ENCODE measurements around the gene RABEPK. TPM values are rescaled to one million over a fixed set of nuclear protein-coding genes. Genes with fewer than 3 reads are reported as not detected.
A peak's percentile ranks its signal among the peaks of the same experiment; 100 is the strongest.

The RABEPK gene
- total RNA-seq, 1 donor from 2014 or later = 19.8 TPM

GRCh38 chr9:125241863-125242739, 41.8 kb downstream of the RABEPK start:
- no peak for DNase-seq (ENCODE audit: low read depth)
- TF ChIP-seq CTCF (IDR thresholded peaks at IDR 0.05; ENCODE audit: insufficient read depth, low read length, poor library complexity, severe bottlenecking) = no peak
- Histone ChIP-seq H3K36me3 (ENCODE audit: control insufficient read depth, insufficient read depth, low read length) (no peaks in the 10 kb centered on the region), H3K27me3 (ENCODE audit: control insufficient read depth, insufficient read depth, low read length) (no peaks in the 10 kb centered on the region), H3K4me3 (ENCODE audit: low read depth, low read length) (peak overlapping the region; percentile 80)

- Histone ChIP-seq H3K27me3 (ENCODE audit: control insufficient read depth, insufficient read depth, low read length) (no peaks in the 10 kb centered on the region), H3K36me3 (ENCODE audit: control insufficient read depth, insufficient read depth, low read length) (no peaks in the 10 kb centered on the region), H3K4me3 (ENCODE audit: low read depth, low read length) (no peak overlapping the region)
- no peak for TF ChIP-seq CTCF (IDR thresholded peaks at IDR 0.05; ENCODE audit: insufficient read depth, low read length, poor library complexity, severe bottlenecking)
- no peak for DNase-seq (ENCODE audit: low read depth)
Observed at GRCh38 chr9:125243792-125244260, 43.5 kb downstream of the RABEPK start.

- no peaks in the 10 kb centered on the region for H3K36me3 ChIP-seq (ENCODE audit: control insufficient read depth, insufficient read depth, low read length)
- no peaks in the 10 kb centered on the region for H3K27me3 ChIP-seq (ENCODE audit: control insufficient read depth, insufficient read depth, low read length)
- DNase-seq (ENCODE audit: low read depth) = no peak
- TF ChIP-seq CTCF (IDR thresholded peaks at IDR 0.05; ENCODE audit: insufficient read depth, low read length, poor library complexity, severe bottlenecking) = no peak
- no peak overlapping the region for H3K4me3 ChIP-seq (ENCODE audit: low read depth, low read length)
Observed at GRCh38 chr9:125246261-125246667, 45.9 kb downstream of the RABEPK start.

- H3K36me3 ChIP-seq (ENCODE audit: control insufficient read depth, insufficient read depth, low read length) = no peaks in the 10 kb centered on the region
- no peak for DNase-seq (ENCODE audit: low read depth)
- TF ChIP-seq CTCF (IDR thresholded peaks at IDR 0.05; ENCODE audit: insufficient read depth, low read length, poor library complexity, severe bottlenecking) = no peak
- H3K27me3 ChIP-seq (ENCODE audit: control insufficient read depth, insufficient read depth, low read length) = no peaks in the 10 kb centered on the region
- no peak overlapping the region for H3K4me3 ChIP-seq (ENCODE audit: low read depth, low read length)
Observed at GRCh38 chr9:125254231-125254630, 53.9 kb downstream of the RABEPK start.

GRCh38 chr9:125255781-125256391, 55.5 kb downstream of the RABEPK start:
- no peaks in the 10 kb centered on the region for H3K36me3 ChIP-seq (ENCODE audit: control insufficient read depth, insufficient read depth, low read length)
- DNase-seq (ENCODE audit: low read depth) = no peak
- no peaks in the 10 kb centered on the region for H3K27me3 ChIP-seq (ENCODE audit: control insufficient read depth, insufficient read depth, low read length)
- peak; percentile 42 for TF ChIP-seq CTCF (IDR thresholded peaks at IDR 0.05; ENCODE audit: insufficient read depth, low read length, poor library complexity, severe bottlenecking)
- no peak overlapping the region for H3K4me3 ChIP-seq (ENCODE audit: low read depth, low read length)
